Activated CD8-positive, alpha-beta memory T cell treated with anti-CD3 and anti-CD28 coated beads for 4 hours (primary cell): ENCODE results near the gene CBX2.

Experiments
- DNase-seq, 2 donors: peaks; one replicate each; pipeline ENCODE4 v3.0.0-alpha.2; 2020; ENCODE audit warnings: low read depth in 2 of 2

Gene CBX2

GRCh38 chr17:79799174-79799537, 21.2 kb downstream of the CBX2 start:
- DNase-seq = no peak

- no peak for DNase-seq
Observed at GRCh38 chr17:79799538-79800324, 21.8 kb downstream of the CBX2 start.

GRCh38 chr17:79800325-79801155, 22.6 kb downstream of the CBX2 start:
- no peak for DNase-seq

GRCh38 chr17:79801156-79802038, 23.4 kb downstream of the CBX2 start:
- no peak for DNase-seq

GRCh38 chr17:79802039-79802735, 24.2 kb downstream of the CBX2 start:
- no peak for DNase-seq

GRCh38 chr17:79802736-79803420, 24.9 kb downstream of the CBX2 start:
- DNase-seq = no peak

GRCh38 chr17:79803421-79803996, 25.6 kb downstream of the CBX2 start:
- no peak for DNase-seq

- DNase-seq = peak in 1 of 2 donors; percentile 44
Observed at GRCh38 chr17:79803997-79804855, 26.3 kb downstream of the CBX2 start.

- DNase-seq = no peak
Observed at GRCh38 chr17:79804856-79805696, 27.1 kb downstream of the CBX2 start.

- DNase-seq = no peak
Observed at GRCh38 chr17:79806446-79806760, 28.5 kb downstream of the CBX2 start.

GRCh38 chr17:79806863-79807720, 29.1 kb downstream of the CBX2 start:
- no peak for DNase-seq

- no peak for DNase-seq
Observed at GRCh38 chr17:79808763-79809529, 31.0 kb downstream of the CBX2 start.

- DNase-seq = no peak
Observed at GRCh38 chr17:79809530-79810129, 31.7 kb downstream of the CBX2 start.

- peak; percentile 59 to 74 for DNase-seq
Observed at GRCh38 chr17:79810130-79811010, 32.4 kb downstream of the CBX2 start.

GRCh38 chr17:79811011-79811867, 33.3 kb downstream of the CBX2 start:
- DNase-seq = no peak
